ENCODE measurements around the gene ZC3H18.

Gene ZC3H18

DNA sequence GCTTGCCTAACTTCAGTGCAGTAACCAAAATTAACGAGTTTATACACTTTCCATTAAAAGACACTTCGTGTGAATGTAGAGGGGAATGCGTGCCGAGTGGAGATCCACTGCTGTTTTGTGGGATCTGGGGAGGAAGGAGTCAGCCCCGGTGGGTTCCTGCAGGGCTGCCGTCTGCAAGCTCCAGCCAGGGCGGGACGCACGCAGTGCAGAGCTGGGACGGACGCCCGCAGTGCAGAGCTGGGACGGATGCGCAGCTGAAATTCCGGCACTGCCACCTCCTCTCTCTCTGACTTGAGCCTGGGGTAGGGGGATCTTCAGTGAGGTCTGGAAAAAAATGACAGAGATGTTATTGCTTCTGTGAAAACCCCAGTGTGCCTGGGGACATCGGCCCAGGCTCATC is 16.5 kb upstream of the ZC3H18 start:
- in situ Hi-C loops (cut with MboI; ENCODE audit: low pct_unique_long_range_greater_than_20kb, low sequenced_read_pairs, unreplicated experiment) = no loop called here
- TF ChIP-seq, protein P1, sequence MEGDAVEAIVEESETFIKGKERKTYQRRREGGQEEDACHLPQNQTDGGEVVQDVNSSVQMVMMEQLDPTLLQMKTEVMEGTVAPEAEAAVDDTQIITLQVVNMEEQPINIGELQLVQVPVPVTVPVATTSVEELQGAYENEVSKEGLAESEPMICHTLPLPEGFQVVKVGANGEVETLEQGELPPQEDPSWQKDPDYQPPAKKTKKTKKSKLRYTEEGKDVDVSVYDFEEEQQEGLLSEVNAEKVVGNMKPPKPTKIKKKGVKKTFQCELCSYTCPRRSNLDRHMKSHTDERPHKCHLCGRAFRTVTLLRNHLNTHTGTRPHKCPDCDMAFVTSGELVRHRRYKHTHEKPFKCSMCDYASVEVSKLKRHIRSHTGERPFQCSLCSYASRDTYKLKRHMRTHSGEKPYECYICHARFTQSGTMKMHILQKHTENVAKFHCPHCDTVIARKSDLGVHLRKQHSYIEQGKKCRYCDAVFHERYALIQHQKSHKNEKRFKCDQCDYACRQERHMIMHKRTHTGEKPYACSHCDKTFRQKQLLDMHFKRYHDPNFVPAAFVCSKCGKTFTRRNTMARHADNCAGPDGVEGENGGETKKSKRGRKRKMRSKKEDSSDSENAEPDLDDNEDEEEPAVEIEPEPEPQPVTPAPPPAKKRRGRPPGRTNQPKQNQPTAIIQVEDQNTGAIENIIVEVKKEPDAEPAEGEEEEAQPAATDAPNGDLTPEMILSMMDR (IDR thresholded peaks at IDR 0.05; ENCODE audit: extremely low read depth, insufficient read depth, missing control alignments) = no peak

DNA sequence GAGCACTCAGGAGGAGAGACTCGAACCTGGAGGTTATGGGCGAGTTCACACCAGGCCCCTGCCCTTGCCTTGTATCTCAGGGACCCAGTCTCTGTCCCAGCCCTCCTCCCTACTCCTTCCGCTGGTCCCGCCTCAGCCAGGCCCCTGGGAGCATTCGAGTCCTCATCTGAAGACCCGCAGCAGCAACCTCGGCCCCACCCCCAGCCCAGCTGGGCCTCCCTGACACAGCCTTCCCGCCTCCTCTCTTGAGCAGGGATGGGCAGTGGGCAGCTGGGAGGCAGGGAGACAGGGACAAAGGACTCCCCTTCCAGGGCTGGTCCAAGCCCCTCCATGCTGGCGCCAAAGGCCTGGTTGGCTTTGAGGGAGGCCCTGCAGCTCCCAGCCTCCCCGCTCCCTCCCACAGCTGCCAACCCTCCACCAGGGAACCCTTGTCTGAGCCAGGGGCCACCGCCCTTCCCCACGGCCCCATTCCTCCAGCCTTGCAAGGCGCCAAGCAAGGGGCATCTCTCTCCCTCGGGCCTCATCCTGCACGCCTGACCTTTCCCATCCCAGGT is 15.4 kb upstream of the ZC3H18 start:
- peak; percentile 19 for DNase-seq (ENCODE audit: low spot score)
- TF ChIP-seq, protein P1 (IDR thresholded peaks at IDR 0.05; ENCODE audit: extremely low read depth, insufficient read depth, missing control alignments) = no peak
- in situ Hi-C loops (cut with MboI; ENCODE audit: low pct_unique_long_range_greater_than_20kb, low sequenced_read_pairs, unreplicated experiment) = no loop called here

More for the DNA sequence above, 16.5 kb upstream of the ZC3H18 start:
- peak; percentile 11 for DNase-seq (ENCODE audit: low spot score)

DNA sequence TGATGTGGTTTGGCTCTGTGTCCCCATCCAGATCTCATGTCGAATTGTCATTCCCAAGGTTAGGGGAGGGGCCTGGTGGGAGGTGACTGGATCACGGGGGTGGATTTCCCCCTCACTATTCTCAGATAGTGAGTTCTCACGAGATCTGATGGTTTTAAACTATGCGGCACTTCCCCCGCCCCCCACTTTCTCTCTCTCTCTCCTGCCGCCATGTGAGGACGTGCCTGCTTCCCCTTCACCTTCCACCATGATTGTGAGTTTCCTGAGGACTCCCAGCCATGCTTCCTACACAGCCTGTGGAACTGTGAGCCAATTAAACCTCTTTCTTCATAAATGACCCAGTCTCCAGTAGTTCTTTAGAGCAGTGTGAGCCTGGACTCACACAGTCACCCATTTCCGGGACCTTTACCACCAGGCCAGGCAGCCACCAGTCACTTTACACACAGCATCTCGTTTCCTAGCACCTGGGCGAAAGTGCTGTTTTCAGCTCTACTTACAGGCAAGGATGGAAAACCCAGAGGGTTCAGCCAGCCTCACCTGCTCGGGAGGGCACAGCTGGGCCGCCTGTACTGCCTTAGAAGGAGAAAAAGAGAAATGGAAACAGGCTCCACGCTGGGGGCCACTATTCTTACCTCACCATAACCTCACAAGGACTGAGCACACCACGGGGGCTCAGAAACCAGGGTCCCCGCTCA is 13.8 kb upstream of the ZC3H18 start:
- in situ Hi-C loops (cut with MboI; ENCODE audit: low pct_unique_long_range_greater_than_20kb, low sequenced_read_pairs, unreplicated experiment) = no loop called here
- no peak for DNase-seq (ENCODE audit: low spot score)
- TF ChIP-seq, protein P1 (IDR thresholded peaks at IDR 0.05; ENCODE audit: extremely low read depth, insufficient read depth, missing control alignments) = no peak

DNA sequence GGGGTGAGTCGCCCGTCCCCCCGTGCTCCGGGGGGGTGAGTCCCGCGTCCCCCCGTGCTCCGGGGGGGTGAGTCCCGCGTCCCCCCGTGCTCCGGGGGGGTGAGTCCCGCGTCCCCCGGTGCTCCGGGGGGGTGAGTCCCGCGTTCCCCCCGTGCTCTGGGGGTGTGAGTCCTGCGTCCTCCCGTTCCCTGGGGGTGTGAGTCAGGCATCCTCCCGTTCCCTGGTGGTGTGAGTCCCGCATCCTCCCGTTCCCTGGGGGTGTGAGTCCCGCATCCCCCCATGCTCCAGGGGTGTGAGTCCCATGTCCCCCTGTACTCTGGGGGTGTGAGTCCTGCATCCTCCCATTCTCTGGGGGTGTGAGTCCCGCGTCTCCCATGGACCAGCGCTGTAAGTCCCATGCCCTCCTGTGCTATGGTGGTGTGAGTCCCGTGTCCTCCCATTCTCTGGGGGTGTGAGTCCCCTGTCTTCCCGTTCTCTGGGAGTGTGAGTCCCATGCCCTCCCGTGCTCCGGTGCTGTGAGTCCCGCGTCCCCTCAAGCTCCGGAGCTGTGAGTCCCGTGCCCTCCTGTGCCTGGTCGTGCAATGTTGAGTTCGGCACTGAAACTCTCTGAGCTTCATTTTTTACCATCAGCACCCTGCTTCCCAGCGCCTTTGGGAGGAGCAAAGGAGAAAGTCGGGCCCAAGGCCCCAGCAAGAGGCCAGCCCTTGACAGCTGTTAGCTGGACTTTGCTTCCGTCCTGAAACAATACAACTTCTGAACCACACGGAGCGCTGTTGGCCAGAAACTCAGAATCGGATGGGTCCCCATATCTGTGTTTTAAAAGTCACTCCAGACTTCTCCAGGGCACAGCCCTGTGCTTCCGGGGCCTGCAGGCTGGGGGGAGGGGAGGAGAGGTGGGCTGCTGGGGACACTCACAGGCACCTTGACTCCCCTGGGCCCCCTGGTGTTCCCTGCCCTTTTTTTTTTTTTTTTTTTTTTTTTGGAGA is 11.5 kb upstream of the ZC3H18 start:
- TF ChIP-seq, protein P1 (IDR thresholded peaks at IDR 0.05; ENCODE audit: extremely low read depth, insufficient read depth, missing control alignments) = peak; percentile 37
- DNase-seq (ENCODE audit: low spot score) = peak; percentile 53
- in situ Hi-C loops (cut with MboI; ENCODE audit: low pct_unique_long_range_greater_than_20kb, low sequenced_read_pairs, unreplicated experiment) = no loop called here

DNA sequence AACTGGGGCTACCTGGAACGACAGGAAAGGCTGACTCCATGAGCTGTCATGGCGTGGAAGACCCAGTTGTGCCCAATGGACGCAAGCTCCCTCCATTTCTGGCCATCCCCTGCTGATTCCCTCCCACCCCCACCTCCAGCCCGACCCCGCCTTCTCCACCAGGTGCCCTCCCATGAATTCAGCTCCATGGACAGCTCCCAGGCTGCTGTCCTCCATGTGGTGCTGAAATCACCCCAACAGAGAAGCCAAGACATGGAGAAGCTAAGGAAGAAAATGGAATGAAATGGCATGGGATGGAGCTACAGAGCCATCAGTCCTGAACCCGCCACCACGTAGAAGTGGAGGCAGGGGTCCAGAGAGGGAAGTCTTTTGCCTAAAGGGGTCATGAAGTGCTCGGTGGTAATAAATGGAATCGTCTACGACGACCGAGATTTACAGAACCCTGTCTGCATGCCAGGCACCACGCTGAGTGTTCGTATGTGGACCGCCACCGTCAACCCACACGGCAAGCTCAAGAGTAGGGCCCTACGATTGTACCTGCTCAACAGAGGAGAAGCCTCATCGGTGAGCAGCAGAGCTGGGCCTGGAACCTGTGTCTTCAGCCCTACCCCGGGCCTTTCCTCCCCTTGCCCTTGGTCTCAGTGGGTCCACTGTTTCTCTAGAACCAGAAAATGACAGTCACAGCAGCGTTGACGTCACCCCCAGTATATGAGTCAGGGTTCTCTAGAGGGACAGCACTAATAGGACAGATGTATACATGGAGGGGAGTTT is 9.3 kb upstream of the ZC3H18 start:
- no peak for DNase-seq (ENCODE audit: low spot score)
- TF ChIP-seq, protein P1 (IDR thresholded peaks at IDR 0.05; ENCODE audit: extremely low read depth, insufficient read depth, missing control alignments) = no peak
- in situ Hi-C loops (cut with MboI; ENCODE audit: low pct_unique_long_range_greater_than_20kb, low sequenced_read_pairs, unreplicated experiment) = no loop called here
